HG02885 (cell line): Measurements from ENCODE around the gene TRIM59.

Experiments
- ATAC-seq: cut with Tn5 transposase; IDR thresholded peaks from one replicate; pipeline ENCODE4 v1.9.1; 2021; ENCODE audit warnings: mild to moderate bottlenecking; ENCODE audit not compliant: unreplicated experiment, poor library complexity

The TRIM59 gene, protein sequence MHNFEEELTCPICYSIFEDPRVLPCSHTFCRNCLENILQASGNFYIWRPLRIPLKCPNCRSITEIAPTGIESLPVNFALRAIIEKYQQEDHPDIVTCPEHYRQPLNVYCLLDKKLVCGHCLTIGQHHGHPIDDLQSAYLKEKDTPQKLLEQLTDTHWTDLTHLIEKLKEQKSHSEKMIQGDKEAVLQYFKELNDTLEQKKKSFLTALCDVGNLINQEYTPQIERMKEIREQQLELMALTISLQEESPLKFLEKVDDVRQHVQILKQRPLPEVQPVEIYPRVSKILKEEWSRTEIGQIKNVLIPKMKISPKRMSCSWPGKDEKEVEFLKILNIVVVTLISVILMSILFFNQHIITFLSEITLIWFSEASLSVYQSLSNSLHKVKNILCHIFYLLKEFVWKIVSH

DNA sequence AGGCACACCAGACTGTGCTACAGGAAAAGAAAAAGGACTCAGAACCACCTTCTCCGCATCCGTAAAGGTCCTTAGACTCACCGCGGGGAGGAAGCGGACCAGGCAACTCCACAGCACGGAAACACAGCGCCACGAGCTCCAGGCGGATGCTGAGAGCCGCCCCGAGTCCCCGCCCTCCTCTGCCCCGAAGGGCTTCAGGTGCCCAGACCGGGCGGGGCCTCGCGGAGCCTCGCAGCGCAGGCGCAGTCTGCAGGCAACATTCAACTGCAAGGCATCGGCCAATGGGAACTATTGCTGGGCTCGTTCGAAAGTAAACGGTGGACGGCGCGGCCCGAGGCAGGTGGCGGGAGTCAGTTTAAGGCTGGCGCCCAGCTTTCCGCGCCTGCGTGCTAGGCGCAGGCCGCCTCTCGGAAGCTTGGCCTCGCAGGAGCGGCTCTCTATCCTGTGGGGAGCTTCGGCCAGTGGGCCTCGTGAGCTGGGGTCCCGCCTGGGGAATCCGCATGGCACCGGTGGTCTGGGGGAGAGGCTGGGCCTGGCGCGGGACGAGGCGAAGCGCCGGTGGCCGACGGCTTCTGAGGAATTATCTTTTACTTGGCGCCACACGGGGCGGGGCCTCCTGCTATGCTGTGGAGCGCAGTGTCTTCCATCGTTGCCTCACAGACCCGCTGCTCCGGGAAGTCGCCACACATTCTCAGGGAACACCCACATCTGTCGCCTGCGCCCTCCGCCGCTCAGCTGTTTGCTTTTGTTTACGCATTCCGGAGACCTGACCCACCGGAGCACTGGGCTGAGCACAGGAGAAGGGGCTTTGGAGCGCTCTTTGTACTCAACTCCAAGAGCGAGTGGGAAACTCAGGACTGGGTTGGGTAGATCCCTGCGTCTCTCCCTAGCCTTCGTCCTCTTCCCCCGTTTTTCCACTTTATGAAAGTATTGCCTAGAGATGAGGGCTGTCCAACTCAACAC, at the start of gene TRIM59:
TSS of gene TRIM59 (minus strand) at position 151 of the 963 bp plus-strand sequence. CDS start 10,603 bp downstream, outside the sequence.
- peak; percentile 92 for ATAC-seq

DNA sequence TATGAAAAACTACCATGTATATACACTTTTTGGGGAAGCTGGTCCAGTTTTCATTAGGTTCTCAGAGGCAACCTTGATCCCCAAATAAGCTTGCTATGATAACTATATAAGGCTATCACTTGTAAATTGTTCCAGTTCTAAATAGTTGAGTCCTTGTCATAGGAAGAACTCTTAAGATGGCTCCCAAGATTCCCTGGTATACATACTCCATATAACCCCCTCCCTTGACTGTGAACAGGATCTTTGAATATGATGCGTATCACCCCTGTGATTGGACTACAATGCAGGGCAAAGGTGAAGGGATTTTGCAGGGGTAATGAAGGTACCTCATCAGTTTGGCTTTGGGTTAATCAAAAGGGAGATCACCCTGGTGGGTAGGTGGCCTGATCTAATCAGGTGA, 48.6 kb upstream of the TRIM59 start:
- no peak for ATAC-seq

GRCh38 chr3:160490166-160490565, 40.6 kb upstream of the TRIM59 start:
- ATAC-seq = no peak

- ATAC-seq = no peak
These were observed 36.9 kb upstream of the TRIM59 start for GRCh38 chr3:160486459-160486869.

DNA sequence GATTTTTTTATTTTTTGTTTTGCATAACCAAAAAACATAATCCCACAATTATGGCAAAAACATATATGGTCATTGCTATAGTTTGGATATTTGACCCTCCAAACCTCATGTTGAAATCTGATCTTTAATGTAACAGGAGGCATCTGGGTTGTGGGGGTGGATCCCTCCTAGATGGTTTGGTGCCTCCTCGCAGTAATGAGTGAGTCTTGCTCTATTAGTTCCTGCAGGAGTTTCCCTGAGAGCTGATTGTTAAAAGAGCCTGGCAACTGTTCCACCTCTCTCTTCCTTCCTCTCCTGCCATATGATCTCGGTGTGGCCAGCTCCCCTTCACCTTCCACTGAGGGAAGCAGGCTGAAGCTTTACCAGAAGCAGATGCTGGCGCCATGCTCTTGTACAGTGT, 33.2 kb upstream of the TRIM59 start:
- no peak for ATAC-seq

GRCh38 chr3:160481856-160482255, 32.3 kb upstream of the TRIM59 start:
- no peak for ATAC-seq

GRCh38 chr3:160480931-160481330, 31.3 kb upstream of the TRIM59 start:
- ATAC-seq = no peak

DNA sequence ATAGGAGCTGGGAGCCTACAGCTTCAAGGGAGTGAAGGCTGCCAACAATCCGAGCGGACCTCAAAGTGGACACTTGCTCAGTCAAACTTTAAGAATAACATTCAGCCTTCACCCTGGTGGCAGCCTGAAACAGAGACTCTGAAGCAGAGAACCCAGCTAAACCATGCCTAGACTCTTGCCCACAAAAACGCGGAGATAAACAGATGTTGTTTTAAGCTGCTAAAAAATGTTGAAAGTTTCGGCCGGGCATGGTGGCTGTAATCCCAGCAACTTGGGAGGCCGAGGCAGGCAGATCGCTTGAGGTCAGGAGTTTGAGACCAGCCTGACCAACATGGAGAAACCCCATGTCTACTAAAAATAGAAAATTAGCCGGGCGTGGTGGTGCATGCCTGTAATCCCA, 29.8 kb upstream of the TRIM59 start:
- no peak for ATAC-seq

DNA sequence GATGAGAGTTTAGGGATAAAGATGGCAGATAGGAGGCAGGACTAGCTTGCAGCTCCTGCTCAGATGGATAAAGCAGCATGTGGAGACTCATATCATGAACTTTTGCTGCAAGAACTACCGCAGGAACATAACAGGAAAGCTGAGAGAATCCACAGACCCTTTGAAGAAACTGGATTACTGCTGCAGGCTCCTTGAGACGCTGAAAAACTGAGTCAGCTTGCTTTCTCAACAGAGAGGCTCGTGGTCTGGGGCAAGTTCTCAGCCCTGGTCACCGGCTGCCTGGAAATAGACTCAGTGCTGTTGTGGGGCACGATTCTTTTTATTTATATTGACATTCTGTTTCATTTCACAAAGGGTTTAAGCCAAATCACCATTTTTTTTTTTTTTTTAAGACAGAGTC, 28.8 kb upstream of the TRIM59 start:
- no peak for ATAC-seq

- no peak for ATAC-seq
These were observed 28.2 kb upstream of the TRIM59 start for GRCh38 chr3:160477750-160478149.

GRCh38 chr3:160475884-160476283, 26.3 kb upstream of the TRIM59 start:
- no peak for ATAC-seq

DNA sequence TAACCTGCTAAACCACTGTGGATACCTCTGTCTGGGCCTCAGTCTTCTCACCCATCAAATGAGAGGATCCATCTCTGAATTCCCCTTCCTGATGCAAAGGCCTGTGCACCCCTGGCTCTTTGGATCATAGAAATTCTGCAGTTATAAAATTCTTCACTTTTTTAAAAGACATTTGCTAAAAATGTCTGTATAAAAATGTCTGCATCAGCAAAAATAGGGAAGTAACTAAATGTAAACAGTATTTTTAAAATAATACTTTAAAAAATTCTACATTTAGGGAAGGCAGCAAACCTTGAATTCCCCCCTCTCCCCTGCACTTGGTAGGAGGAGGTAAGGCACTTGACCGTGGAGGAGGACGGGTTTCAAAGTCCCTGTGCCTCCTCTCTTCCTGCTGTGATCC, 25.6 kb upstream of the TRIM59 start:
- no peak for ATAC-seq

GRCh38 chr3:160474416-160474838, 24.8 kb upstream of the TRIM59 start:
- ATAC-seq = no peak

- no peak for ATAC-seq
These were observed 24.4 kb upstream of the TRIM59 start for GRCh38 chr3:160473978-160474377.

DNA sequence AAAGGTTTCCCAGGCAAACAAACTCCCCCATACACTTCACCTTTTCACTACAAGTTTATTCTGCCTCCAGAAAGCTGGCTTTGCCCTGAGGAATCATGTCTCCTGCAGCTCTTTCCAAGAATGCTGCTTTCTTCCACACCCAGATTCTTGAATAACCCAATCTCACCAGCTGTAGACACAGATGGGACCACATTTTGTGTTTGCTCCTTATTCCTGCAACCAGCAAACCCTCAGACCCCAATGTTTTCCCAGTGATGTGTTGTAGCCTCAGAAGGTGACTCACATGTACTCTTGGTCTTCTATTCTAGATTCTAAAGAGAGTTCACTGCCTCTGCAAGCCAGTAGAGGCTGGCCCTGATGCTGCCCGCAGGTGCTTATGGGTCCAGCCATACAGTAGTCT, 23.6 kb upstream of the TRIM59 start:
- no peak for ATAC-seq

GRCh38 chr3:160472344-160472743, 22.8 kb upstream of the TRIM59 start:
- peak; percentile 66 for ATAC-seq

DNA sequence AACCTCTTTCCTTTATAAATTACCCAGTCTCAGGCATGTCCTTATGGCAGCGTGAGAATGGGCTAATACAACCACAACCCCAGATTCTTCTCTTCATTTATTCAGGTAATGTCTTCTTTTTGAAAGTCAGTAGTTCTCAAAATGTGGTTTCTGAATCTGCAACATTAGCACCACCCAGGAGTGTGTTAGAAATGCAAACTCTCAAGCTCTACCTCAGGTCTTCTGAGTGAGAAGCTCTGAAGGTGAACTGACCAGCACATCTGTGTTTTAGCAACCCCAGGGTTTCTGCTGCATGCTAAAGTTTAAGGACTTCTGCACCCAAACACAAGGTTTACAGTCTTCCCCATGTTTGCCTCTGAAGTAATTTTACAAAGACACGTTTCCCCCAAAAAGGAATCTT, 22.3 kb upstream of the TRIM59 start:
- ATAC-seq = no peak

GRCh38 chr3:160470181-160470580, 20.6 kb upstream of the TRIM59 start:
- no peak for ATAC-seq

- no peak for ATAC-seq
These were observed 15.4 kb upstream of the TRIM59 start for GRCh38 chr3:160464971-160465370.

- ATAC-seq = no peak
These were observed 14.7 kb upstream of the TRIM59 start for GRCh38 chr3:160464321-160464720.

- ATAC-seq = no peak
These were observed 10.4 kb upstream of the TRIM59 start for GRCh38 chr3:160460033-160460432.
